Cardiac muscle cell (in vitro differentiated cells and primary cell): ENCODE data around the gene DSN1. TPM values are rescaled to one million over a fixed set of nuclear protein-coding genes. Genes with fewer than 3 reads are reported as not detected.

Source experiments
- DNase-seq, 2 donors: peaks; one replicate each; pipeline versions ENCODE4 v3.0.0 to v3.0.0-alpha.2; 2010 to 2017; ENCODE audit warnings: low read depth in 1 of 2, low spot score in 1 of 2
- H3K27ac ChIP-seq: fragments of 200-600 bp; sonication (generic); 2 replicates; pipeline ENCODE4 v1.5.1; 2016
- H3K27me3 ChIP-seq: fragments of 200-600 bp; sonication (generic); 2 replicates; pipeline ENCODE4 v1.6.0; 2016; ENCODE audit warnings: control low read depth
- H3K36me3 ChIP-seq: fragments of 200-600 bp; sonication (generic); 2 replicates; pipeline ENCODE4 v1.5.1; 2016; ENCODE audit warnings: control low read depth
- H3K4me1 ChIP-seq: fragments of 200-600 bp; sonication (generic); 2 replicates; pipeline ENCODE4 v1.8.1; 2017; ENCODE audit warnings: low read depth, mild to moderate bottlenecking, mixed run types
- H3K4me3 ChIP-seq: fragments of 200-600 bp; sonication (generic); 2 replicates; pipeline ENCODE4 v1.5.1; 2016; ENCODE audit warnings: mild to moderate bottlenecking
- H3K9me3 ChIP-seq: fragments of 200-600 bp; sonication (generic); 2 replicates; pipeline ENCODE4 v1.5.1; 2017; ENCODE audit warnings: low read depth, mild to moderate bottlenecking, control low read depth
- CTCF ChIP-seq: IDR thresholded peaks from 2 replicates; pipeline ENCODE4 v1.5.1; 2012; ENCODE audit warnings: low read depth, mild to moderate bottlenecking, low read length
- polyA plus RNA-seq: library from polyadenylated mRNA; unstranded; fragments of >200 nt; fragmentation: Nextera tagmentation; extraction: Ambion mirVana; gene quantifications from 2 replicates; pipeline ENCODE4 v1.2.1, GENCODE V29; 2016
- total RNA-seq: library from RNA; depleted of rRNA; stranded (reverse); fragments of >200 nt; gene quantifications from 2 replicates; pipeline ENCODE4 v1.2.3, GENCODE V29; 2016

DSN1 gene
- total and polyA plus RNA-seq, 2 experiments from 2014 or later = 10.2 to 18.6 TPM

- Histone ChIP-seq H3K27ac (peak overlapping the region; percentile 14), H3K4me3 (peak overlapping the region; percentile 67), H3K4me1 (peaks cover 5% of the 10 kb centered on the region), H3K27me3 (no peaks in the 10 kb centered on the region), H3K9me3 (no peaks in the 10 kb centered on the region), H3K36me3 (no peaks in the 10 kb centered on the region)
- TF ChIP-seq CTCF = no peak
- DNase-seq = peak; percentile 38 to 43
These were observed 28.8 kb downstream of the DSN1 start for GRCh38 chr20:36744764-36745191.

GRCh38 chr20:36744243-36744642 is 29.3 kb downstream of the DSN1 start:
- no peaks in the 10 kb centered on the region for H3K36me3 ChIP-seq
- no peaks in the 10 kb centered on the region for H3K9me3 ChIP-seq
- peaks cover 5% of the 10 kb centered on the region for H3K4me1 ChIP-seq
- DNase-seq = no peak
- no peak for TF ChIP-seq CTCF
- no peak overlapping the region for H3K4me3 ChIP-seq
- H3K27me3 ChIP-seq = no peaks in the 10 kb centered on the region
- peak overlapping the region; percentile 14 for H3K27ac ChIP-seq

GRCh38 chr20:36742558-36742957 is 31.0 kb downstream of the DSN1 start:
- H3K4me3 ChIP-seq = no peak overlapping the region
- no peaks in the 10 kb centered on the region for H3K9me3 ChIP-seq
- no peak for TF ChIP-seq CTCF
- H3K4me1 ChIP-seq = peaks cover 5% of the 10 kb centered on the region
- H3K36me3 ChIP-seq = no peaks in the 10 kb centered on the region
- no peak for DNase-seq
- H3K27ac ChIP-seq = no peak overlapping the region
- no peaks in the 10 kb centered on the region for H3K27me3 ChIP-seq

- no peak for TF ChIP-seq CTCF
- Histone ChIP-seq H3K4me3 (no peak overlapping the region), H3K9me3 (no peaks in the 10 kb centered on the region), H3K27me3 (no peaks in the 10 kb centered on the region), H3K36me3 (no peaks in the 10 kb centered on the region), H3K27ac (no peak overlapping the region), H3K4me1 (peaks cover 13% of the 10 kb centered on the region)
- no peak for DNase-seq
These were observed 32.5 kb downstream of the DSN1 start for GRCh38 chr20:36741072-36741471.

- Histone ChIP-seq H3K36me3 (no peaks in the 10 kb centered on the region), H3K27me3 (no peaks in the 10 kb centered on the region), H3K27ac (peak overlapping the region; percentile 41), H3K9me3 (no peaks in the 10 kb centered on the region), H3K4me3 (no peak overlapping the region), H3K4me1 (peaks cover 10% of the 10 kb centered on the region)
- no peak for DNase-seq
- TF ChIP-seq CTCF = no peak
These were observed 36.4 kb downstream of the DSN1 start for GRCh38 chr20:36737183-36737499.

GRCh38 chr20:36736451-36737182 is 36.9 kb downstream of the DSN1 start:
- H3K27ac ChIP-seq = peak overlapping the region; percentile 41
- DNase-seq = no peak
- no peak for TF ChIP-seq CTCF

More at GRCh38 chr20:36736451-36737182, 36.9 kb downstream of the DSN1 start:
- H3K27me3 ChIP-seq = no peaks in the 10 kb centered on the region
- H3K4me3 ChIP-seq = no peak overlapping the region
- H3K4me1 ChIP-seq = peaks cover 10% of the 10 kb centered on the region
- no peaks in the 10 kb centered on the region for H3K36me3 ChIP-seq
- no peaks in the 10 kb centered on the region for H3K9me3 ChIP-seq
